Vagina (tissue), 2 donors: ENCODE data around the gene SCYGR3. TPM values are rescaled to one million over a fixed set of nuclear protein-coding genes. Genes with fewer than 3 reads are reported as not detected.

Source experiments
- DNase-seq, 2 donors: peaks; one replicate each; pipeline ENCODE4 v3.0.0-alpha.2; 2017; ENCODE audit errors: extremely low spot score in 2 of 2
- H3K27ac ChIP-seq: fragments of 200-600 bp; sonication (generic); one replicate; pipeline ENCODE4 v1.5.1; 2019
- H3K27me3 ChIP-seq: fragments of 200-600 bp; sonication (generic); one replicate; pipeline ENCODE4 v1.5.1; 2019
- H3K36me3 ChIP-seq, 2 donors: fragments of 200-600 bp; sonication (generic); one replicate each; pipeline ENCODE4 v1.5.1; 2017 to 2019
- H3K4me1 ChIP-seq: fragments of 200-600 bp; sonication (generic); one replicate; pipeline ENCODE4 v1.5.1; 2019
- H3K4me3 ChIP-seq, 2 donors: fragments of 200-600 bp; sonication (generic); 1 replicate in 1 of 2; 2 replicates in 1 of 2; pipeline ENCODE4 v1.5.1; 2016 to 2019
- H3K9me3 ChIP-seq: fragments of 200-600 bp; sonication (generic); one replicate; pipeline ENCODE4 v1.5.1; 2019
- CTCF ChIP-seq, 3 experiments: fragments of 450-650 bp in 2 of 3; fragments of 200-600 bp in 1 of 3; sonication (generic) in 1 of 3; IDR thresholded peaks; one replicate each; pipeline ENCODE4 v1.5.1; 2017 to 2019; ENCODE audit warnings: antibody characterized with exemption in 3 of 3, mild to moderate bottlenecking in 2 of 3, moderate library complexity in 2 of 3
- POLR2A ChIP-seq, 2 donors: fragments of 450-650 bp; IDR thresholded peaks; one replicate each; pipeline ENCODE4 v1.6.1; 2017; ENCODE audit warnings: antibody characterized with exemption in 2 of 2, mild to moderate bottlenecking in 2 of 2, moderate library complexity in 2 of 2
- POLR2AphosphoS5 ChIP-seq, 2 donors: sonication (generic); formaldehyde crosslinking; IDR thresholded peaks; one replicate each; pipeline ENCODE4 v1.9.0; 2017; ENCODE audit warnings: antibody characterized with exemption in 2 of 2, mild to moderate bottlenecking in 2 of 2, low read depth in 1 of 2; ENCODE audit not compliant: insufficient read depth in 1 of 2
- intact Hi-C: fragments of 100-400 bp; cut with DNase I; formaldehyde crosslinking; loops from one replicate; pipeline ENCODE4 v1.15.1; 2023
- total RNA-seq: library from RNA; depleted of rRNA; stranded (reverse); fragments of >200 nt; gene quantifications from one replicate; pipeline ENCODE4 v1.2.3, GENCODE V29; 2016

The SCYGR3 gene
- total RNA-seq, 1 donor from 2014 or later = not detected

GRCh38 chr2:227579791-227580190 lies 34.8 kb downstream of the SCYGR3 start:
- Histone ChIP-seq H3K36me3 (no peaks in the 10 kb centered on the region), H3K4me3 (no peak overlapping the region), H3K4me1 (no peaks in the 10 kb centered on the region), H3K27me3 (no peaks in the 10 kb centered on the region), H3K9me3 (no peaks in the 10 kb centered on the region), H3K27ac (no peak overlapping the region)
- TF ChIP-seq POLR2AphosphoS5 (IDR thresholded peaks at IDR 0.05; ENCODE audit: insufficient read depth in 1 of 2, low read depth in 1 of 2) (no peak), POLR2A (IDR thresholded peaks at IDR 0.05) (no peak), CTCF (IDR thresholded peaks at IDR 0.05) (no peak)
- intact Hi-C loops = no loop called here
- no peak for DNase-seq

DNA sequence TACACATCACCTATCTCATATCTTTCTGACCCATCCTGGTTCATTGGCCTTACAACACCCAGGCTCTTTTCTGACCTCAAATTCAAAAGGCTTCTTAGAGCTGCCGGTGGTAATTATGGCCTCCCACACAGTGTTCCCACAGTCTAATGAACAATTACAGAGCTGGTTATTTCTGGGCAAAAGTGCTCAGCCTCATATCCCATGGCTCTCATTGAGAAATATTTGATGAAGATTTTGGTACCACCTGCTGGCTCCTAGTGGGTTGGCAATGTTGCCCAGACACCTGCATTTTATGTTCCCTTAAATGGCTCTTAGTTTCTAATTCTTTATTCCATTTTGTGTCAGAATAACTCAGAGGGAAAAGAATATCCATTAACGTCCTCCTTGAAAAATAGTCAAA lies 36.0 kb downstream of the SCYGR3 start:
- DNase-seq = no peak
- Histone ChIP-seq H3K36me3 (no peaks in the 10 kb centered on the region), H3K9me3 (no peaks in the 10 kb centered on the region), H3K4me1 (no peaks in the 10 kb centered on the region), H3K27ac (no peak overlapping the region), H3K4me3 (no peak overlapping the region), H3K27me3 (no peaks in the 10 kb centered on the region)
- intact Hi-C loops = no loop called here
- no peak for TF ChIP-seq POLR2A (IDR thresholded peaks at IDR 0.05)
- TF ChIP-seq CTCF (IDR thresholded peaks at IDR 0.05) = no peak

DNA sequence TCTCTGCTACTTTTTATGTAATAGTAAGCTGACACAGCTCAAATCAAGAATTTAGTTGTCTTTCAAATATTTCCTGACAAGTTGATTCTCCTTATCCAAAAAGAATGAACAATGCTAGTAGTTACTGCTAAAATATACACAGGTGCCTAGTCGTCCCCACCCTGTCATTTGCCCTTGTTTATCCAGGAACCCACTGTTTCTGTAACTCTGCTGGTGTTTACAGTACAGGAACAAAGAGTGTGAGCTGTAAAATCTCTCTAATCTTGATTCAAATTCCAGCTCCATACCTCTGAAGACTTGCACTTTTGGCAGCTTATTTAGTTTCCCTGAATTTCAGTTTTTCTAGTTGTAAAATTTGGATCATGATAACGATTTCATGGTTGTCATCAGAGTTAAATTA lies 37.1 kb downstream of the SCYGR3 start:
- intact Hi-C loops = no loop called here
- Histone ChIP-seq H3K9me3 (no peaks in the 10 kb centered on the region), H3K27ac (no peak overlapping the region), H3K36me3 (no peaks in the 10 kb centered on the region), H3K4me3 (no peak overlapping the region), H3K27me3 (no peaks in the 10 kb centered on the region), H3K4me1 (no peaks in the 10 kb centered on the region)
- no peak for TF ChIP-seq POLR2AphosphoS5 (IDR thresholded peaks at IDR 0.05; ENCODE audit: insufficient read depth in 1 of 2, low read depth in 1 of 2)
- TF ChIP-seq POLR2A (IDR thresholded peaks at IDR 0.05) = no peak
- no peak for TF ChIP-seq CTCF (IDR thresholded peaks at IDR 0.05)
- DNase-seq = no peak

DNA sequence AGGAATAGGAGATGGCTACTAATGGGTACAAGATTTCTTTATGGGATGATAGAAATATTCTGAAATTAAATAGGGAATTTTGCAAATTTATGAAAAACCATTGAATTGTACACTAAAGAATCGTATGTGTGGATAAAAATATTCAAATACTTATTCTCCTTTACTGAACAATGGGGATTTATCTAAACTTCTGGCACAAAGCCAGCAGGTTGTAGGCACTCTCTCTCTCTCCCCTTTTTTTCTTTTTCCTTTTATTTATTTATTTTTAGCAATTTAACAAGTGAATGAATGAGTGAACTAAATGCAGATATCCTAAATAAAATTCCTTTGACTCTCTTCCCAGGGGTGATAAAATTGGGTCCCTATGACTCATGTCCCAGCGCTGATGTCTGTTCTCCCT lies 37.8 kb downstream of the SCYGR3 start:
- H3K36me3 ChIP-seq = no peaks in the 10 kb centered on the region
- no peak overlapping the region for H3K4me3 ChIP-seq
- intact Hi-C loops = no loop called here
- no peaks in the 10 kb centered on the region for H3K27me3 ChIP-seq
- DNase-seq = no peak
- no peaks in the 10 kb centered on the region for H3K4me1 ChIP-seq
- H3K27ac ChIP-seq = no peak overlapping the region
- no peaks in the 10 kb centered on the region for H3K9me3 ChIP-seq
- TF ChIP-seq CTCF (IDR thresholded peaks at IDR 0.05) (no peak), POLR2AphosphoS5 (IDR thresholded peaks at IDR 0.05; ENCODE audit: insufficient read depth in 1 of 2, low read depth in 1 of 2) (no peak), POLR2A (IDR thresholded peaks at IDR 0.05) (no peak)

GRCh38 chr2:227576110-227576509 lies 38.5 kb downstream of the SCYGR3 start:
- Histone ChIP-seq H3K9me3 (no peaks in the 10 kb centered on the region), H3K4me3 (no peak overlapping the region), H3K36me3 (no peaks in the 10 kb centered on the region), H3K4me1 (no peaks in the 10 kb centered on the region), H3K27me3 (no peaks in the 10 kb centered on the region), H3K27ac (no peak overlapping the region)
- TF ChIP-seq POLR2AphosphoS5 (IDR thresholded peaks at IDR 0.05; ENCODE audit: insufficient read depth in 1 of 2, low read depth in 1 of 2) (no peak), CTCF (IDR thresholded peaks at IDR 0.05) (no peak), POLR2A (IDR thresholded peaks at IDR 0.05) (no peak)
- DNase-seq = no peak
- intact Hi-C loops = no loop called here
